MCF 10A (cell line): ENCODE results near the gene KCNH1. TPM values are rescaled to one million over a fixed set of nuclear protein-coding genes. Genes with fewer than 3 reads are reported as not detected.

Source experiments
- BruUV-seq: library from RNA; stranded (reverse); fragments of 400-500 nt; replicated peaks from 2 replicates; lab custom pipeline; 2021; lab: Mats Ljungman, UMichigan
- CTCF ChIA-PET: fragments of 300-600 bp; sonication (Branson Sonifier 250); formaldehyde crosslinking; extraction: SDS; loops from one replicate; lab custom pipeline; 2021; ENCODE audit warnings: antibody characterized with exemption, inconsistent platforms; lab: Yijun Ruan, JAX
- POLR2A ChIA-PET: fragments of 300-600, 350-650 bp; sonication (Branson Sonifier 250); formaldehyde crosslinking; extraction: SDS; loops from one replicate; lab custom pipeline; 2020; ENCODE audit warnings: antibody characterized with exemption, inconsistent platforms; lab: Yijun Ruan, JAX
- DNase-seq: peaks from one replicate; pipeline ENCODE4 v3.0.0-alpha.2; 2018; ENCODE audit not compliant: unreplicated experiment
- H3K27ac Mint-ChIP-seq: one replicate; pipeline ENCODE4 v1.8.0; 2022; ENCODE audit warnings: mild to moderate bottlenecking, low read depth, mixed read lengths; ENCODE audit not compliant: unreplicated experiment
- H3K27me3 Mint-ChIP-seq: one replicate; pipeline ENCODE4 v1.8.0; 2022; ENCODE audit warnings: mixed read lengths; ENCODE audit not compliant: insufficient read depth, unreplicated experiment
- H3K36me3 Mint-ChIP-seq: one replicate; pipeline ENCODE4 v1.8.0; 2022; ENCODE audit warnings: mild to moderate bottlenecking, moderate library complexity, mixed read lengths; ENCODE audit not compliant: insufficient read depth, unreplicated experiment
- H3K4me1 Mint-ChIP-seq: one replicate; pipeline ENCODE4 v1.8.0; 2022; ENCODE audit warnings: mixed read lengths; ENCODE audit not compliant: insufficient read depth, unreplicated experiment
- H3K4me3 Mint-ChIP-seq: one replicate; pipeline ENCODE4 v1.8.0; 2022; ENCODE audit warnings: mild to moderate bottlenecking, moderate library complexity, mixed read lengths; ENCODE audit not compliant: unreplicated experiment
- H3K9me3 Mint-ChIP-seq: one replicate; pipeline ENCODE4 v1.8.0; 2022; ENCODE audit warnings: mixed read lengths; ENCODE audit not compliant: unreplicated experiment
- intact Hi-C: fragments of 100-400 bp; cut with micrococcal nuclease; formaldehyde crosslinking; loops from 2 replicates; pipeline ENCODE4 v1.14.1; 2022
- total RNA-seq: library from RNA; stranded (reverse); gene quantifications from 2 replicates; pipeline ENCODE4 v1.2.3, GENCODE V29; 2022
- TF ChIP-seq, protein P1 (sequence below): fragments of 200-600 bp; IDR thresholded peaks from one replicate; pipeline ENCODE4 v1.8.0; 2022; ENCODE audit warnings: antibody characterized with exemption, mild to moderate bottlenecking; ENCODE audit not compliant: unreplicated experiment

The KCNH1 gene
- total RNA-seq, 1 experiment from 2014 or later, result 0.19 TPM

DNA sequence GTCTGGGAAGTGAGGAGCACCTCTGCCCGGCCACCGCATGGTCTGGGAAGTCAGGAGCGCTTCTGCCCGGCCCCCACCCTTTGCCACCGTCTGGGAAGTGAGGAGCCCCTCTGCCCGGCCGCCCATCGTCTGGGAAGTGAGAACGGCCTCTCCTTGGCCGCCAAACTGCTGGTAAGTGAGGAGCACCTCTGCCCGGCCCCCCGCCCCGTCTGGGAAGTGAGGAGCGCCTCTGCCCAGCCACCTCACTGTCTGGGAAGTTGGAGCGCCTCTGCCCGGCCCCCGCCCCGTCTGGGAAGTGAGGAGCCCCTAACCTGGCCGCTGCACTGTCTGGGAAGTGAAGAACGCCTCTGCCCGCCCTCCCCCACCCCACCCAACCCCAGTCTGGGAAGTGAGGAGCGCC lies 22.6 kb downstream of the KCNH1 start:
- H3K27ac Mint-ChIP-seq, result no peak overlapping the region
- H3K4me3 Mint-ChIP-seq, result no peak overlapping the region
- no peak for DNase-seq
- no TSS peak for BruUV-seq
- no peaks in the 10 kb centered on the region for H3K4me1 Mint-ChIP-seq
- POLR2A ChIA-PET, result no interaction called here
- CTCF ChIA-PET, result interaction anchor here (1.1 kb wide), 1 partner anchor 23 kb away, joined by 4 read pairs; the partner anchor contains the start of gene KCNH1
- peaks cover 45% of the 10 kb centered on the region for H3K27me3 Mint-ChIP-seq
- peaks cover 13% of the 10 kb centered on the region for H3K9me3 Mint-ChIP-seq
- TF ChIP-seq, protein P1, sequence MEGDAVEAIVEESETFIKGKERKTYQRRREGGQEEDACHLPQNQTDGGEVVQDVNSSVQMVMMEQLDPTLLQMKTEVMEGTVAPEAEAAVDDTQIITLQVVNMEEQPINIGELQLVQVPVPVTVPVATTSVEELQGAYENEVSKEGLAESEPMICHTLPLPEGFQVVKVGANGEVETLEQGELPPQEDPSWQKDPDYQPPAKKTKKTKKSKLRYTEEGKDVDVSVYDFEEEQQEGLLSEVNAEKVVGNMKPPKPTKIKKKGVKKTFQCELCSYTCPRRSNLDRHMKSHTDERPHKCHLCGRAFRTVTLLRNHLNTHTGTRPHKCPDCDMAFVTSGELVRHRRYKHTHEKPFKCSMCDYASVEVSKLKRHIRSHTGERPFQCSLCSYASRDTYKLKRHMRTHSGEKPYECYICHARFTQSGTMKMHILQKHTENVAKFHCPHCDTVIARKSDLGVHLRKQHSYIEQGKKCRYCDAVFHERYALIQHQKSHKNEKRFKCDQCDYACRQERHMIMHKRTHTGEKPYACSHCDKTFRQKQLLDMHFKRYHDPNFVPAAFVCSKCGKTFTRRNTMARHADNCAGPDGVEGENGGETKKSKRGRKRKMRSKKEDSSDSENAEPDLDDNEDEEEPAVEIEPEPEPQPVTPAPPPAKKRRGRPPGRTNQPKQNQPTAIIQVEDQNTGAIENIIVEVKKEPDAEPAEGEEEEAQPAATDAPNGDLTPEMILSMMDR, result no peak
- intact Hi-C loops, result loop anchor here (10.0 kb wide), 1 partner anchor 257 kb away; no protein-coding TSS in a partner anchor
- H3K36me3 Mint-ChIP-seq, result no peaks in the 10 kb centered on the region

DNA sequence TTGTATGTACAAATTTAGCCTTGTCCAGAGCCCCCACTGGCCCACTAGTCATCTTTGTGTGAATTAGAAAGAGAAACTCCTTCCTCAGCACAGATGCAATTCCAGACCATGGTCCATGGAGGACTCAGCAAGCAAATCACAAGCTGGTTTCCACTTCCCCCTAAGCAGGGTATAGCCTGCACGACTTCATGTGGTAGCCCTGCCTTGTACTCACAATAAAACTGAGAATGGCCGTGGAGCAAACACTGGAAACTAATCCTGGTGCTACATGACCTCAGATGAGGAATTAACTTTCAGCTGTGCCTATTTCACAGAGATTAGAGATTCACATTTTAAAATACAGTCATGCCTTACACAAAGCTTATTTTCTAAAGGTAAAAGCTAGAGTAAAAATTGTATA lies 32.5 kb downstream of the KCNH1 start:
- TF ChIP-seq, protein P1, result no peak
- H3K27ac Mint-ChIP-seq, result no peak overlapping the region
- no peaks in the 10 kb centered on the region for H3K36me3 Mint-ChIP-seq
- H3K9me3 Mint-ChIP-seq, result no peaks in the 10 kb centered on the region
- intact Hi-C loops, result no loop called here
- DNase-seq, result no peak
- no TSS peak for BruUV-seq
- ChIA-PET POLR2A (no interaction called here), CTCF (interaction anchor here (0.5 to 2.1 kb wide), 2 partner anchors 33 to 518 kb away, joined by 4 to 7 read pairs; partner anchors contain the start of gene KCNH1)
- no peak overlapping the region for H3K4me3 Mint-ChIP-seq
- H3K4me1 Mint-ChIP-seq, result no peaks in the 10 kb centered on the region
- H3K27me3 Mint-ChIP-seq, result no peaks in the 10 kb centered on the region

DNA sequence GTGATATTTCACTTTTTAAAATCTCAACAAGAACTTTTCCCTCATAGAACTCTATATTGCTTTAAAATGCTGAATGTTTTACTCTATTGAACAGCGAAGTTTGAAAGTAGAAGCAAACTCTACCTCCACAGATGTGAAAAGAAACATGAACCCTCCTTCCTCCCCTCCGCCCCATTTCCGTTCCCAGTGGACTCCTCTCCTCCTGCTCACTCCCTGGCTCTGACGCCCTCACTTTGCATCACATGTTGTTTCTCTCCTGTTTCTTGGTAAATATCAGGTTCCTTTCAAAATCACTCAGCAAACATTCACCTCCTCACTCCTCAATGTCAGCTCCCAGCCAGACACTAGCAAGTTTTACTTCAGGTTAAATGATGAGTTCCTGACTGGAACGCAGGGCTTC lies 34.6 kb downstream of the KCNH1 start:
- H3K4me1 Mint-ChIP-seq, result no peaks in the 10 kb centered on the region
- intact Hi-C loops, result no loop called here
- no TSS peak for BruUV-seq
- DNase-seq, result no peak
- ChIA-PET POLR2A (no interaction called here), CTCF (interaction anchor here (0.6 kb wide), 1 partner anchor 834 kb away, joined by 6 read pairs; no protein-coding TSS in a partner anchor)
- TF ChIP-seq, protein P1, result no peak
- H3K4me3 Mint-ChIP-seq, result no peak overlapping the region
- no peak overlapping the region for H3K27ac Mint-ChIP-seq
- no peaks in the 10 kb centered on the region for H3K36me3 Mint-ChIP-seq
- no peaks in the 10 kb centered on the region for H3K27me3 Mint-ChIP-seq
- H3K9me3 Mint-ChIP-seq, result no peaks in the 10 kb centered on the region

DNA sequence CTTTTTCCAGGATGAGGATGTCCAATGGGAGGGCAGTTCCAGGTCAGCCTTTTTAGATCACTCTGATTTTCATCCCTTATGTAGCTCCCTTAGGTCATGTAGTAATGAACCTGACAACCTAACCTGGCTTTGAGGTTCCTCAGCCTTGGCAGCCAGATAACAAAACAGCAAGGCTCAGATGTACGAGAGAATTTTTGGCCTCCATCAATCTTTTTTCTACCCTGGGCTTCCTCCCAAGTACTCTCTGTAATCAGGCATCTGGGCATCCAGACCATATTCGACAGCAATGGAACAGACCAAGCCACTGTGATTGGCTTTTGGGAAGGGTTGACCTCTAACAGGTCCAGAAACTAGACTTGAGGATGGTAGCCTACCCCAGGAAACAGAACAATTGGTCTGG lies 38.6 kb downstream of the KCNH1 start:
- Mint-ChIP-seq H3K27me3 (peaks cover 11% of the 10 kb centered on the region), H3K36me3 (no peaks in the 10 kb centered on the region), H3K9me3 (no peaks in the 10 kb centered on the region), H3K4me1 (no peaks in the 10 kb centered on the region), H3K27ac (no peak overlapping the region), H3K4me3 (no peak overlapping the region)
- CTCF ChIA-PET, result no interaction called here
- TF ChIP-seq, protein P1, result no peak
- intact Hi-C loops, result no loop called here
- POLR2A ChIA-PET, result no interaction called here
- no peak for DNase-seq
- no TSS peak for BruUV-seq
